Stimulated activated CD8-positive, alpha-beta memory T cell treated with anti-CD3 and anti-CD28 coated beads, Interleukin-2, amount 100 ng/mL, for 1 hour (primary cell): Measurements from ENCODE around the gene MIA2.

ENCODE experiments used
- DNase-seq, 2 donors: peaks; one replicate each; pipeline ENCODE4 v3.0.0-alpha.2; 2020; ENCODE audit warnings: low read depth in 2 of 2

MIA2 gene

DNA sequence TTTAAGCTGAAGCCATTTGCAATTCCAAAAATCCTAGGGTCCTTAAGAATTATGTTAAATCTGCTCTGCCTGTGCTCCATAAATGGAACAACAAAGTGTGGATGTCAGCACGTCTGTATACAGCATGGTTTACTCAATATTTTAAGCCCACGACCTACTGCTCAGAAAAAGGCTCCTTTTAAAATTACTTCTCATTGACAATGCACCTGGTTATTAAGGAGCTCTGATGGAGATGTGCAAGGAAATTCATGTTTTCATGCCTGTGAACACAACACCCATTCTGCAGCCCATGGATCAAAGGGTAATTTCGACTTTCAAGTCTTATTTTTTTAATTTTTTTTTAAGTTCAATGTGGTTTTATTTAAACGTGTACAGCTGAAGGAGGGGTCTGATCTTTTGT lies 150.5 kb downstream of the MIA2 start:
- no peak for DNase-seq

- DNase-seq: no peak
These were observed 159.6 kb downstream of the MIA2 start for GRCh38 chr14:39393289-39393688.

GRCh38 chr14:39395555-39396254 lies 162.0 kb downstream of the MIA2 start:
- no peak for DNase-seq

DNA sequence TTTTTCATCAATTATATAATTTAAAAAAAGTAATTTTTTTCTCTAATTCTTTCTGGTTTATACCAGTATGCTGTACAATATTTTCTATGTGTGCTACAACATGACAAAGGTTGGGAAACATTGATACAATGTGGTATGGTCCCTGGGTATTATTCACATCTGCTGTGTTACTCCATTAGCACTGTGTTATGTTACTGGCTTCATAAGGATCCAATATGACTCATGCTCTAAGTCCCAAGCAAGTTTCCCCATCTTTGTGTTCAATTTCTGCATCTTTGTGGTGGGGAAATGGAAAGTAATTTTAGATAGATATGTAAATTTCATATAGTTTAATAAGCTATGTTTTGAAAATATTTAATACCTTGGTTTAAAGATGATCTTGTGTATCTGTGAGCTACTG lies 162.7 kb downstream of the MIA2 start:
- no peak for DNase-seq

- DNase-seq: no peak
These were observed 164.7 kb downstream of the MIA2 start for GRCh38 chr14:39398382-39398781.

DNA sequence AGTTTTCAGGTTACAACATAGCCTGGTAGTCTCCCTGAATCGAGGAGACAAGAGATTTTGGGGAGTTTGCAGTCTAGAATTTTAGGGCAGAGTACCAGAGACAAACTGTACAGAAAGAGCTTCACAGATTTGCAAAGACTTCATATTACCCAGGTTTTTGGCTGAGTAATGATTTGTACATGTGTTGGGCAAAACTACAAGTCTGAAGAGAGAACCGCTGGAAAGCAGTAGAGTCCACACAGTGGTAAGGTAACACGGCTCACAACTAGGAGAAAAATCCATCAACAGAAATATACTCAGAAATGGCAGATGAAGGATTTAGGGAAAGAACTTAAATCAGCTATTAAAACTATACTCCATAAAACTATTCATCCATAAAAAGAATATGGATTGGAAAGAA lies 172.8 kb downstream of the MIA2 start:
- no peak for DNase-seq

- no peak for DNase-seq
These were observed 182.4 kb downstream of the MIA2 start for GRCh38 chr14:39416072-39416471.

- DNase-seq: no peak
These were observed 183.3 kb downstream of the MIA2 start for GRCh38 chr14:39417014-39417413.

GRCh38 chr14:39419272-39419671 lies 185.6 kb downstream of the MIA2 start:
- no peak for DNase-seq

GRCh38 chr14:39422243-39422642 lies 188.5 kb downstream of the MIA2 start:
- DNase-seq: no peak

DNA sequence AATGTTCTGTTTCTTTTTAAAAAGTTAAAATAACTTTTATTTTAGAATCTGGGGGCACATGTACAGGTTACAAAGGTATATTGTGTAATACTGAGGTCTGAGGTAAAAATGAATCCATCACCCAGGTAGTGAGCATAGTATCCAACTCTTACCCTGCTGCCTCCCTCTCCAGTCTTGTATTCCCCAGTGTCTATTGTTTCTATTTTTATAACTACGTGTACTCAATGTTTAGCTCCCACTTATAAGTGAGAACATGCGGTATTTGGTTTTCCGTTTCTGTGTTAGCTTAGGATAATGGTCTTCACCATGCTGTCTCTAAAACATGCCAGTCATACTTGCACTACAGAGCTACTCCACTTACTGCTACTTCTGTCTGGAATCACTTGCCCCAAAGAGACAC lies 190.1 kb downstream of the MIA2 start:
- DNase-seq: no peak

- no peak for DNase-seq
These were observed 192.2 kb downstream of the MIA2 start for GRCh38 chr14:39425947-39426346.

- DNase-seq: no peak
These were observed 192.9 kb downstream of the MIA2 start for GRCh38 chr14:39426605-39427004.

- DNase-seq: no peak
These were observed 194.4 kb downstream of the MIA2 start for GRCh38 chr14:39428118-39428517.

- DNase-seq: no peak
These were observed 197.2 kb downstream of the MIA2 start for GRCh38 chr14:39430762-39431415.

DNA sequence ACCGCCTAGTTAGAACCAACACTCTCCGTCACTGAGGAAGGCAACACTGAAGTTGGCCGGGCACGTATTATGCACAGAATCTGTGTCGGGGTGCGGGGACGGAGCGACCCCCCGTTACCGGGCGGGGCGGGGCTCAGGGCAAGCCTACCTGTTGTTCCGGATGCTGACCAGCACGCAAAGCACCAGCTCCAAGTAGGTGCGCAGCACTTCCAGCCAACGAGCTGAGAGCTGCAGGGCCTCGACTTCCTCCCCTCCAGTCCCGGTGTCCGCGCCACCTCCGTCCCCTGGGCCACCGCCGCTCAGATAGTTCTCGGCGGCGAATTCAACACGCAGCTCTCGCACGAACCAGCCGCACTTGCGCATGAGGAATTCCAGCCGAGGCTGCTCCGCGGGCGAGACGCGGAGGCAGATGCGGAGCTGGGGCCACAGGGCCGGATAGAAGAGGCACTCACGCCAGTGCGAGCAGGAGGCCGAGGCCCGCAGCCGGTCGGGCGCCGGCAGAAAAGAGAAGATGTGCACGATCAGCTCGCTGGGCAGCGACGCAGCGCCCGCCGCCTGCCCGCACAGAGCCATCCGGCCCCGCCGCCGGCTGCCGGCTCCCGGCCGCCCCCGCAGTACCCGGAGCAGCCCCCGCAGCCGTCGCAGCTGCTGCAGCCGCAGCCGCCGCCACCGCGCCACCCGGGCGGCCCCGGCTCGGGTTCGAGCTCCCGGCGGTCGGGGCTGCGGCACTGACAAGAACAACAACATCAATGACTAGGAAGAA lies 197.9 kb downstream of the MIA2 start:
- DNase-seq: peak; percentile 9 to 11

DNA sequence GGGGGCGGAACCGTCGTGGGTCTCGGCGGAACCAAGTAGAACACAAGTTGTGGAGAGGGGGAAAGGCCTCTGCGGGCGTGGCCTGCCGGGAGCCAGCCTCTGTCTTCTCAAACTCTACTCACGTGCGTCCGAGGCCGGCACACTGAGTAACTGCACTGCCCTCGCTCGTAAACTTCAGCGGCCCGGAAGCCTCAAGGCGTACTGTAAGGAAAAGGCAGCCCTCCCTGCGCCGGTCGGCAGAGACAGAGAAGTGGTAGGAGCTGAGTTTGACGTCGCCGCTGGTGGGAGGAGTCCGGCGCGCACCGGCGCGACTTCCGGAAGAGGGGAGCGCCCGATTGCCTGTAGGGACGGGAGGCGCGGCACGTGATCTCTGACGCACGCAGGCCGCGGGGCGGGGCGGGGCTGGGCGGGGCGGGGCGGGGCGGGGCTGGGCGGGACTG lies 198.5 kb downstream of the MIA2 start, which contains the start of gene FBXO33:
FBXO33 (minus strand) TSS at position 255 of the 440 bp plus-strand sequence. CDS start 271 bp downstream, outside the sequence.
- DNase-seq: peak; percentile 91 to 92

DNA sequence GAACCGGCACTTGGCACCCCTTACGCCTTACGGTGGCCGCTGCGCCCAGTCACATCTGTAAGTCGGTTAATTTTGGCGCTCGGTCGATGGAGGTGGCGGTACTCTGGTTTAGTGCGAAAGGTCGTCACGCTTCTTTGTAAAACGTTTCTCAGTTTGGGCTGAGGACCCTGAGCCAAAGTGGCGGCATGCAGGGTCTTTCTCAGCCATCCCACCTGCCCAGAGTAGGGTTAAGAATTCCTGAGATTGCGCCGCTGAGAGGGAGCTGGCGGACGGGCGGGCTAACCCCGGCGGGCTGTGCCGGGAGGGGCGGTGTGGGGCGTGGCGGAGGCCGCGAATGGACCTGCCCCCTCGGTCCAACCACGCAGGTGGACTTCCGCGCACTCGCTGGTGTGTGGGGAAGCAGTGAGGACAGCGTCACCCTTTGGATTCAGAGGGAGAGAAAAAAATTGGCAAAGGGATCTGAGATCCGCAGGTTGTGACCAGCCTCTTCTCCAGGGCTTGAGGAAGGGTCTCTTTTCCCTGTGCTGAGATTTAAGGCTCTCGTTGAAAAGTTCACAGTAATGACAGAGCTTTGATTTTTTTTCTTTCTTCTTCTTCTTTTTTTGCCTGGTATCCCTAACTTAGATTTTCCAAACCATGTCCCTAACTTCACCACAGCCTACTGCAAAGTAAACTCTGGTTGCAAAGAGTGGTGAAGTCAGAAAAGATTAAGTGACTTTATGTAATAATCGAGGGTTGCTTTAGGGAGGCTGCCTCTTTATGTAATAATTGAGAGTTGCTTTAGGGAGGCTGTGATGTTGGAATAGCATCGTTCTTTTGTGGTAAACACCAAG lies 199.1 kb downstream of the MIA2 start:
- DNase-seq: peak; percentile 38 to 59

DNA sequence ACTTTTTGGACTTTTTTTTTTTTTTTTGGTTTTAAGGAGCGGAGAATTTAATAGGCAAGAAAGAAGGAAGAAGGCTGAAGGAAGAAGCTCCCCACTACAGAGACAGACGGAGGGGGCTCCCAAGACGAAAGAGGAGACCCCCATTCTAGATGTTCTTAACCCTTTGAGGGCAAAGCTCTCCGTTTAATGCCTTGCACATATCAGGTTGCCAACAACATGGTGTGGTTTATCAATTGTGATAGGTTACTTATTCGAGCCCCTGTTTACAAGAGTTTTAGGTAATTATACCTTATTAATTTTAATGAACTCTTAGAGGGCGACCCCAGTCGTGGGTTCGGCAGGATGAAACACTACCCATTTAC lies 199.7 kb downstream of the MIA2 start:
- DNase-seq: no peak

DNA sequence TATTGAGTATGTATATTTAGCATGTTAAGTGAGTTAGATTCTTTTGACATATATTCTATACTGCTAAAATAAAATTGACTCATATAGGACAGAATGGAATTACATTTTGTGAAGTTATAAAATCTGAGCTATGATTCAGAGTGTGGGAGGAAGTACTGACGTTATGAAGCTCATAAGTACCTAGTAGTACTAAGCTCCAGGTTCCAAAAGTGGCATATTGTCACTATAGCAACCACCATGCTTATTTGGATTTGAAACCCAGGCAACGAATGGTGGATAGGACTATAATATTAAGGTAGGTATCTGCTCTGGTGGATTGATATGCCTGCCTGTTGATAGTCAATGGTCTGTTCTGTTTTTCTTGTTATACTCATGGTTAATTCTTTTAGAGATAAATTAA lies 200.7 kb downstream of the MIA2 start:
- DNase-seq: no peak

DNA sequence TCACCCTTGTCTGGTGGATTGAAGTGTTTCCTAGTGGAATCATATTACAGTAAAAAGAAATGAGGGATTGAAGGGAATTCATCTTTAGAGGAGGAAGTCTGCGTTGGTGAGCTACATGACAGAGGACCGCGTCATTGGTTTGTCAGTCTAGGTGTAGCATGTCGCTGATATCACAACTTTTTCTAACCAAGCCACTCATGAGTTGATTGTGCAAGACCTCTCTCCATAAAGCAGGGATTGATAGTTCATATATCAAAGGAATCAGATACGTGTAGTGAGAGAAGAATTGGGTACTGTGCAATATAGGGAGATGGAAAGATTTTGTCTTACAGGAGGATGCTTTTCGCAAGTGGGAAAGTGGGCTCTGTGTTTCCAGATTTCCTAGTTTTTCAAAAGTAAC lies 201.5 kb downstream of the MIA2 start:
- DNase-seq: no peak
